ENCODE data around the gene MPZ.
"Not testable (repeated sequence)": the region's sequence is repeated elsewhere in the genome, so short reads cannot be mapped to it uniquely, and the experiment has no call there.

Gene MPZ

DNA sequence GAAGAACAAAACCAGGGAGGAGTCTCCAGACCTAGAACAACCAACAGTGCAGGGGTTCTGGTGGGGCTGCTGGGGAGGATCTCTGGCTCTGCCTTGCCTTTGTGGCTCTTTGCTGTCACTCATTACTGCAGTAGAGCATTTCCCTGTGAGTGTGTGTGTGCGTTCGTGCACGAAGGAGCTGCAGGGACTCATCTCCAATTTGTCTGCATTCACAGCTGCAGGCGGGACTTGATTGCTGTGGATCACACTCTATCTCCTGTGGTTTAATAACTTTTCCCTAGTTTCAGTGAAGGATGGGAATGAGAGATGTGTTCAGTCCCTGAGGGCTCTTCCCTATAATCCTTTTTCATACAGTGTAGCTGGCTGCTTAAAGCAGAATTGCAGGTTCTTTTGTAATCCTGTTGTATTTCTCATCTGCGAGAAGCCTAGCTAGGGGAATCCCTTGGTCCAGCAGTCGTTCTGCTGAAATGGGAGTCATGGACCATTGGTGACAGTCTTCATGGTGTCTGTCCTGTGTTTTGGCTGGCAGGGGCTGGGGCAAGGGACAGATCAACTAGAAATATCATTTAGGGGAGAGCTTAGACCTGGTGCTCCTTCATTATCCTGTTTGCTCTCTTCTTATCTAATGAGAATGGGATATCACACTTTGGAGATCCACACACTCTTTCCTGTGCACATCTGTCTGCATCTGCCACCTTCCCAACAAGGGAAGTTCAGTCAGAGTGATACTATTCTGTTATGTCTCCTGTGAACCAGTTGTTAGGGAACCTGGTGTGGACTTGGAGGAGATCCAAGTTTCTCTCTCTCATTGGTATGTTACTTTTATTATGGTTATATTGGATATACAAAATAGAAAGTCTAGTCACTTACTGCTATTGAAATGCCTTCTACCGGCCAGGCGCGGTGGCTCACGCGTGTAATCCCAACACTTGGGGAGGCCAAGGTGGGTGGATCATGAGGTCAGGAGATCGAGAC, 48.2 kb downstream of the MPZ start:
- Histone ChIP-seq H3K9ac (ENCODE audit: low read depth, low read length) (no peak overlapping the region), H3K27me3 (ENCODE audit: control insufficient read depth, insufficient read depth, low read length) (peaks cover 51% of the 10 kb centered on the region), H3K36me3 (ENCODE audit: insufficient read depth, low read length) (no peaks in the 10 kb centered on the region)

DNA sequence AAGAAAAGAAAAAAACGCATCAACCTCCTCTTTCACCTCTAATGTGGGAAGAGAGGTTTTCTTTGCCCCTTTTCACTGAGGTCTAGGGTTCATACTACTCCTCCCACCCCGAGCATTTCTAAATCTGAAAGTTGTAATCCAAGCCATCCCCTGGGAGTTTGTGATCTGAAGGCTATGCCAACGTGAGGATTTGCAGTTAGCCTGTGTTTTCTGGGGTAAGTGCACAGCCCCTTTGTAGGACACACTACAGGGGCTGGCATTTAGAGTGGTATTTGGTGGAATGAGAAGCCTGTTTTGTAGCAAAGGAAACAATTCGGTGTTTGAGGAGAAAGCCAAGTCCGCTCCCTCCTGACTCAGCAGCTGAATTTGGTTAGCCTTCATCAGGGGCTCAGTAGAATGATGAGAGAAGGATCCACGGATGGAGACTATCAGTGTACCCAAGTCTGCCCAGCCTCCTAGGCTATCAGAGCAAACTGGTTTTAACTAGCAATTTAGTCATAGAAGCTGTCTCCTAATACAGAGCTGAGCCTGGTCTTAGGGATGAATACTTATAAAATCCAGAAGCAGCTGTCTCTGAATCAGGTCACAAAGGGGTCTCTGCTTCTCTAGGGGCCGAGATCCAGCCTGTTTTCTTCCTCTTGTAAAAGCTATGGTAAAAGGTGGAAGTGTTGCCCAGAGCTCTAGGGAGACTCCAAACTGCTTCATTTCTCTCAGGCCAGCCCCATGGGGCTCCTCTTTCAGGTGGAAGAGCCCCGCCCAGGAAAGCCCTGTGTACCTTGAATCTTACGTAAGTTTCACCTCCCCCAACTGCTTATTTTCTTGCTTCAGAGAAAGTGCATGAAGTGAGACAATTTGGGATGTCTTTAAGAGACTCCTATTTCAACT, 49.1 kb downstream of the MPZ start:
- H3K9me3 ChIP-seq (replicated peaks; ENCODE audit: low read length): peaks cover 3% of the 10 kb centered on the region
- H3K4me1 ChIP-seq (ENCODE audit: control insufficient read depth, insufficient read depth, low read length): peaks cover 8% of the 10 kb centered on the region
- no peaks in the 10 kb centered on the region for H3K36me3 ChIP-seq (ENCODE audit: insufficient read depth, low read length)
- no peak overlapping the region for H3K4me3 ChIP-seq (ENCODE audit: low read length)
- no peak overlapping the region for H3K4me2 ChIP-seq (ENCODE audit: low read length)
- no peak overlapping the region for H3K9ac ChIP-seq (ENCODE audit: low read depth, low read length)
- peaks cover 51% of the 10 kb centered on the region for H3K27me3 ChIP-seq (ENCODE audit: control insufficient read depth, insufficient read depth, low read length)

More for the DNA sequence above, 48.2 kb downstream of the MPZ start:
- H3K9me3 ChIP-seq (replicated peaks; ENCODE audit: low read length): peaks cover 3% of the 10 kb centered on the region
- H3K4me3 ChIP-seq (ENCODE audit: low read length): no peak overlapping the region
- H3K4me2 ChIP-seq (ENCODE audit: low read length): no peak overlapping the region
- peaks cover 15% of the 10 kb centered on the region for H3K4me1 ChIP-seq (ENCODE audit: control insufficient read depth, insufficient read depth, low read length)

DNA sequence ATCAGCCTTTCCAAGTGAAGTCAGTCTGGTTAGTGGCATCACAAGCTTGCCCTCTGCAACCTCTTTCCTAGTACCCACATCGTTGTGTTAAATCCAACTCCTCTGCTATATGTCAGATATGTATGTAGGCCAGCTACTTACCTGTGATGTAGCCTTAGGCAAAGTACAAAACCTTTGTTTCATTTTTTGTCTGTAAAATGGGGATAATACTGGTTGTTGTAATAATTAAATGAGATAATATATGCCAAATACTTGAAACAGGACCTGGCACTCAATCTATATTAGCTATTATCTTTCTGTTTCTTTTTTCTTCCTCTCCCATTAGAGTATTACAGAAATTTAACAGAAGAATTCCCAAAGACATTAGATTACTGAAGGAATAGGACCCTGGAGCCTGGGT, 50.0 kb downstream of the MPZ start:
- no peak overlapping the region for H3K9ac ChIP-seq (ENCODE audit: low read depth, low read length)
- peaks cover 8% of the 10 kb centered on the region for H3K4me1 ChIP-seq (ENCODE audit: control insufficient read depth, insufficient read depth, low read length)
- no peak overlapping the region for H3K4me3 ChIP-seq (ENCODE audit: low read length)
- no peaks in the 10 kb centered on the region for H3K36me3 ChIP-seq (ENCODE audit: insufficient read depth, low read length)
- H3K9me3 ChIP-seq (replicated peaks; ENCODE audit: low read length): peaks cover 3% of the 10 kb centered on the region
- H3K4me2 ChIP-seq (ENCODE audit: low read length): no peak overlapping the region
- H3K27me3 ChIP-seq (ENCODE audit: control insufficient read depth, insufficient read depth, low read length): peaks cover 44% of the 10 kb centered on the region

DNA sequence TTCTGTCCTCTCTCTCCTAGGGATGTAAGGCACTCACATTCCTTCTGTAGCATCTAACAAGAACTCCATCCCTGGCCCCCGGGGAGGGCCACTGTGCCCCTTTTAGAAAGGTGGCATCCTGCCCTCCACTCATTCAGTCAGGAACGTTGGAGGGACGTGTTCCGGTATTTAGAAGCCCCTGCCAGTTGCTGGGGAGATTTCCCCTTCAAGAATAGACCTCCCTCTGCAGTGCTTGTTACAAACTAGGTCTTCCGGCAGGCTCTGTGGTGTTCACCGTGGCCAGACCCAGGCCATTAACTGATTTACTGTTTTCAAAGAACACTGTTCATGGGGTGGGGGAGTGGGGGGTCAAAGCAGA, 50.4 kb downstream of the MPZ start:
- Histone ChIP-seq H3K9me3 (replicated peaks; ENCODE audit: low read length) (peaks cover 3% of the 10 kb centered on the region), H3K4me2 (ENCODE audit: low read length) (no peak overlapping the region), H3K27me3 (ENCODE audit: control insufficient read depth, insufficient read depth, low read length) (peaks cover 43% of the 10 kb centered on the region), H3K4me3 (ENCODE audit: low read length) (no peak overlapping the region), H3K4me1 (ENCODE audit: control insufficient read depth, insufficient read depth, low read length) (peaks cover 8% of the 10 kb centered on the region), H3K9ac (ENCODE audit: low read depth, low read length) (no peak overlapping the region), H3K36me3 (ENCODE audit: insufficient read depth, low read length) (no peaks in the 10 kb centered on the region)

DNA sequence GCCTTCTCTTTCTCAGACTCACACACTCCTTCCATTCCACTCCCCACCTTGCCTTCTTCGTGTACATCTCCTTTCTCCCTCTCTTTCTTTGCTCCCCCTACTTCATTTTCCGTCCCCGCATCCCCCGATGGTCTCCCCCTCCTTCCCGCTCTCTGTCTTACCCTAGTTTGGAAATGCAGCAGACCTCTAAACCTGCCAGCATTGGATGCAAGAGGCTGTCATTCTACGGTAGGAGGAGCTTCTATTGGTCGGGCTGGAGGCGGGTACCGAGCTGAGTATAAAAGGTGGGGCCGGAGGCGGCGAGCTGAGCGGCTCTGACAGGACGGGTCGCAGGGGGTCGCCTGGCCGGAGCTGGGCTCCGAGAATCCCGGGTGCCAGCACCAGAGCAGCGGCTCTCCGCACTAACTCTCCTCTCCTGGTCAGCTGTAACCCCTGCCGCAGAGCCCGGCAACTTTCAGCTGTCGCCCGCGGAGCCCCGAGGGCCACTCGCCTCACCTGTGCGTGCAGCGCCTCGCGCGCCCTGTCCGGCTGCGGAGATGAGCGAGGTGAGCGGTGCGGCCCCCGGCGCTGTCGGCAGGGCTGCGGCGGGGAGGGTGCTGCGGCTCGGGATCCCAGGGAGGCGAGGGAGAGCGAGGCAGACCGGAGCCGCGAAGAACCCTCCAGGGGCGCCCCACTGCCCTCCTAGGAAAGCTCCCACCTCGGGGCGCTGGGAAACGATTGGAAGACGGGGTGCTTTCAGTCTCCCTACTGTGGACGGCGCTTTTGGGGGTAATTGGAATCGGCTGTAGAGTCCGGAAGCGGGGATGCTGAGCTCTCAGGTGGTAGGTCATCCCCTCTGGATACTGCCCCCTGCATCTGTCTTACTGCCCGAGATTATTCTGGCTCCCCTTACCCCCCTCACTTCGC, 51.1 kb downstream of the MPZ start, which contains the start of gene PCP4L1:
PCP4L1 (plus strand) TSS at position 307 of the 906 bp plus-strand sequence; CDS start at position 537, 230 bp downstream.
- Histone ChIP-seq H3K36me3 (ENCODE audit: insufficient read depth, low read length) (no peaks in the 10 kb centered on the region), H3K9ac (ENCODE audit: low read depth, low read length) (no peak within 1 kb of the TSS), H3K27me3 (ENCODE audit: control insufficient read depth, insufficient read depth, low read length) (peaks cover 43% of the 10 kb centered on the region), H3K4me2 (ENCODE audit: low read length) (peak within 1 kb of the TSS; percentile 78), H3K4me3 (ENCODE audit: low read length) (peak within 1 kb of the TSS; percentile 62), H3K9me3 (replicated peaks; ENCODE audit: low read length) (peaks cover 3% of the 10 kb centered on the region), H3K4me1 (ENCODE audit: control insufficient read depth, insufficient read depth, low read length) (peaks cover 8% of the 10 kb centered on the region)

DNA sequence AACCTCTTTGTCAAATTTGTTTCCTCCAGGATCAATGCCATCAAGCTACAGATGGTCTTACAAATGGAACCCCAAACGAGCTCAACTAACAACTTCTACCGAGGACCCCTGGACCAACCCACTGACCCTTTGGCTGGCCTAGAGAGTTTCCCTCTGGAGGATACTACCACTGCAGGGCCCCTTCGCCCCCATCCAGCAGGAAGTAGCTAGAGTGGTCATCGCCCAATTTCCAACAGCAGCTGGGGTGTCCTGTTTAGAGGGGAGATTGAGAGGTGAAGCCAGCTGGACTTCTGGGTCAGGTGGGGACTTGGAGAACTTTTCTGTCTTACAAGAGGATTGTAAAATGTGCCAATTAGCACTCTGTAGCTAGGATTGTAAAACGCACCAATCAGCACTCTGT, 52.7 kb downstream of the MPZ start:
- H3K9ac ChIP-seq (ENCODE audit: low read depth, low read length); H3K36me3 ChIP-seq (ENCODE audit: insufficient read depth, low read length); H3K4me2 ChIP-seq (ENCODE audit: low read length); H3K9me3 ChIP-seq (replicated peaks; ENCODE audit: low read length); H3K4me3 ChIP-seq (ENCODE audit: low read length); H3K4me1 ChIP-seq (ENCODE audit: control insufficient read depth, insufficient read depth, low read length): not testable (repeated sequence)
- H3K27me3 ChIP-seq (ENCODE audit: control insufficient read depth, insufficient read depth, low read length): peaks cover 39% of the 10 kb centered on the region

DNA sequence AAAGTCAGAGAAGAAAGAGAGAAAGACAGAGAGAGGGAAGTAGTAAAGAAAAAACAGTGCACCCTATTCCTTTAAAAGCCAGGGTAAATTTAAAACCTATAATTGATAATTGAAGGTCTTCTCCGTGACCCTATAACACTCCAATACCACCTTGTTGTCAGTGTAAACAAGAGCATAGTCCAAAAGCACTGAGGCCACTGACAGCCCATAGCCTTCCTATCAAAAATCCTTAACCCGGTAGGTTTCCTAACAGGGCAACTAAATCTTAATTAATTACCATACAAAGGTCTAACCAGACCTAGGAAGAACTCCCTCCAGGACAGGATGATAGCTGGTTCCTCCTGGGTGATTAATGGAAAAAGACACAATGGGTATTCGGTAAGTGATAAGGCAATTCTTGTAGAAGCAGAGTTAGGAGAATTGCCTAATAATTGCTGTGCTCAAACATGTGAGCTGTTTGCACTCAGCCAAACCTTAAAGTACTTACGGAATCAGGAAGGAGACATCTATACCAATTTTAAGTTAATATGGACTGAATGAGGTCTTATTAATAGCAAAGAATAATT, 53.7 kb downstream of the MPZ start:
- not testable (repeated sequence) for H3K9me3 ChIP-seq (replicated peaks; ENCODE audit: low read length); H3K9ac ChIP-seq (ENCODE audit: low read depth, low read length); H3K4me2 ChIP-seq (ENCODE audit: low read length); H3K36me3 ChIP-seq (ENCODE audit: insufficient read depth, low read length); H3K4me3 ChIP-seq (ENCODE audit: low read length); H3K4me1 ChIP-seq (ENCODE audit: control insufficient read depth, insufficient read depth, low read length)
- peaks cover 32% of the 10 kb centered on the region for H3K27me3 ChIP-seq (ENCODE audit: control insufficient read depth, insufficient read depth, low read length)

DNA sequence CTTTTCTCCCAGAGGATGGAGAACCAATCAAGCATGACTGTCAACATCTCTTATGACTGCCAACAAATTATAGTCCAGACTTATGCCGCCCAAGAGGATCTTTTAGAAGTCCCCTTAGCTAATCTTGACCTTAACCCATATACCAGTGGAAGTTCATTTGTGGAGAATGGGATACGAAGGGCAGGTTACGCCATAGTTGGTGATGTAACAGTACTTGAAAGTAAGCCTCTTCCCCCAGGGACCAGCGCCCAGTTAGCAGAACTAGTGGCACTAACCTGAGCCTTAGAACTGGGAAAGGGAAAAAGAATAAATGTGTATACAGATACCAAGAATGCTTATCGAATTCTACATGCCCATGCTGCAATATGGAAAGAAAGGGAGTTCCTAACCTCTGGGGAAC, 54.5 kb downstream of the MPZ start:
- H3K4me1 ChIP-seq (ENCODE audit: control insufficient read depth, insufficient read depth, low read length); H3K9me3 ChIP-seq (replicated peaks; ENCODE audit: low read length); H3K4me3 ChIP-seq (ENCODE audit: low read length); H3K4me2 ChIP-seq (ENCODE audit: low read length); H3K9ac ChIP-seq (ENCODE audit: low read depth, low read length); H3K36me3 ChIP-seq (ENCODE audit: insufficient read depth, low read length): not testable (repeated sequence)
- H3K27me3 ChIP-seq (ENCODE audit: control insufficient read depth, insufficient read depth, low read length): peaks cover 26% of the 10 kb centered on the region
